ENCODE results near the gene LANCL1.
"Not testable (repeated sequence)": the region's sequence is repeated elsewhere in the genome, so short reads cannot be mapped to it uniquely, and the experiment has no call there.

Gene LANCL1

GRCh38 chr2:210459880-210460279 is 16.7 kb downstream of the LANCL1 start:
- DNase-seq (ENCODE audit: low read depth in 3 of 3), result no peak

GRCh38 chr2:210459407-210459806 is 17.2 kb downstream of the LANCL1 start:
- no peak for DNase-seq (ENCODE audit: low read depth in 3 of 3)

- no peak for DNase-seq (ENCODE audit: low read depth in 3 of 3)
Observed at GRCh38 chr2:210458395-210458794, 18.2 kb downstream of the LANCL1 start.

GRCh38 chr2:210456571-210456970 is 20.0 kb downstream of the LANCL1 start:
- no peak for DNase-seq (ENCODE audit: low read depth in 3 of 3)

GRCh38 chr2:210454336-210454735 is 22.2 kb downstream of the LANCL1 start:
- no peak for DNase-seq (ENCODE audit: low read depth in 3 of 3)

- no peak for DNase-seq (ENCODE audit: low read depth in 3 of 3)
Observed at GRCh38 chr2:210452194-210452593, 24.4 kb downstream of the LANCL1 start.

GRCh38 chr2:210450942-210451341 is 25.6 kb downstream of the LANCL1 start:
- DNase-seq (ENCODE audit: low read depth in 3 of 3), result not testable (repeated sequence)

- DNase-seq (ENCODE audit: low read depth in 3 of 3), result no peak
Observed at GRCh38 chr2:210445732-210446131, 30.8 kb downstream of the LANCL1 start.

GRCh38 chr2:210445116-210445707 is 31.3 kb downstream of the LANCL1 start:
- no peak for DNase-seq (ENCODE audit: low read depth in 3 of 3)

- no peak for DNase-seq (ENCODE audit: low read depth in 3 of 3)
Observed at GRCh38 chr2:210443527-210443926, 33.0 kb downstream of the LANCL1 start.

- DNase-seq (ENCODE audit: low read depth in 3 of 3), result no peak
Observed at GRCh38 chr2:210442878-210443277, 33.7 kb downstream of the LANCL1 start.

GRCh38 chr2:210442457-210442856 is 34.1 kb downstream of the LANCL1 start:
- DNase-seq (ENCODE audit: low read depth in 3 of 3), result no peak

GRCh38 chr2:210440206-210440605 is 36.4 kb downstream of the LANCL1 start:
- no peak for DNase-seq (ENCODE audit: low read depth in 3 of 3)

- DNase-seq (ENCODE audit: low read depth in 3 of 3), result no peak
Observed at GRCh38 chr2:210435439-210435838, 41.1 kb downstream of the LANCL1 start.

GRCh38 chr2:210432633-210433032 is 43.9 kb downstream of the LANCL1 start:
- no peak for DNase-seq (ENCODE audit: low read depth in 3 of 3)

GRCh38 chr2:210429403-210430137 is 47.0 kb downstream of the LANCL1 start:
- no peak for DNase-seq (ENCODE audit: low read depth in 3 of 3)

- no peak for DNase-seq (ENCODE audit: low read depth in 3 of 3)
Observed at GRCh38 chr2:210428393-210429179, 48.0 kb downstream of the LANCL1 start.

GRCh38 chr2:210427309-210427708 is 49.2 kb downstream of the LANCL1 start:
- not testable (repeated sequence) for DNase-seq (ENCODE audit: low read depth in 3 of 3)

- no peak for DNase-seq (ENCODE audit: low read depth in 3 of 3)
Observed at GRCh38 chr2:210422366-210422765, 54.2 kb downstream of the LANCL1 start.

- no peak for DNase-seq (ENCODE audit: low read depth in 3 of 3)
Observed at GRCh38 chr2:210421916-210422315, 54.6 kb downstream of the LANCL1 start.

GRCh38 chr2:210412660-210413059 is 63.9 kb downstream of the LANCL1 start:
- no peak for DNase-seq (ENCODE audit: low read depth in 3 of 3)

- no peak for DNase-seq (ENCODE audit: low read depth in 3 of 3)
Observed at GRCh38 chr2:210410542-210410941, 66.0 kb downstream of the LANCL1 start.
